M059J (cell line): ENCODE measurements around the gene ESPN. TPM values are rescaled to one million over a fixed set of nuclear protein-coding genes. Genes with fewer than 3 reads are reported as not detected.

Experiments used
- DNase-seq: peaks from one replicate; pipeline ENCODE4 v3.0.0-alpha.2; 2012; ENCODE audit warnings: low read depth
- total RNA-seq: library from RNA; depleted of rRNA; stranded (reverse); fragments of >200 nt; shearing (Covaris generic); gene quantifications from 2 replicates; pipeline ENCODE4 v1.2.3, GENCODE V29; 2014

Gene ESPN
- total RNA-seq, 1 experiment from 2014 or later, result 0.02 TPM

- no peak for DNase-seq
Measured at GRCh38 chr1:6465461-6466005, 41.0 kb downstream of the ESPN start.

- no peak for DNase-seq
Measured at GRCh38 chr1:6466023-6466422, 41.4 kb downstream of the ESPN start, which contains the start of gene TNFRSF25. Gene TNFRSF25 (minus strand): TSS chr1:6466173. CDS start chr1:6466107, 66 bp downstream.

GRCh38 chr1:6466751-6467150 lies 42.2 kb downstream of the ESPN start:
- DNase-seq, result no peak

- no peak for DNase-seq
Measured at GRCh38 chr1:6467224-6467623, 42.6 kb downstream of the ESPN start.

GRCh38 chr1:6467744-6468688 lies 43.4 kb downstream of the ESPN start:
- no peak for DNase-seq

GRCh38 chr1:6468729-6469461 lies 44.3 kb downstream of the ESPN start:
- no peak for DNase-seq

- DNase-seq, result no peak
Measured at GRCh38 chr1:6470132-6471085, 45.8 kb downstream of the ESPN start.

- no peak for DNase-seq
Measured at GRCh38 chr1:6471086-6471969, 46.8 kb downstream of the ESPN start.

- DNase-seq, result no peak
Measured at GRCh38 chr1:6471970-6472368, 47.4 kb downstream of the ESPN start.

- no peak for DNase-seq
Measured at GRCh38 chr1:6472391-6472790, 47.8 kb downstream of the ESPN start.

- no peak for DNase-seq
Measured at GRCh38 chr1:6473156-6473555, 48.6 kb downstream of the ESPN start.

- DNase-seq, result no peak
Measured at GRCh38 chr1:6473974-6474814, 49.6 kb downstream of the ESPN start.

GRCh38 chr1:6474815-6475282 lies 50.3 kb downstream of the ESPN start:
- no peak for DNase-seq

- peak; percentile 37 for DNase-seq
Measured at GRCh38 chr1:6475381-6476133, 51.0 kb downstream of the ESPN start.

- DNase-seq, result no peak
Measured at GRCh38 chr1:6476483-6476882, 51.9 kb downstream of the ESPN start.

GRCh38 chr1:6477039-6477820 lies 52.7 kb downstream of the ESPN start:
- DNase-seq, result no peak

- no peak for DNase-seq
Measured at GRCh38 chr1:6481820-6482219, 57.2 kb downstream of the ESPN start.
